ENCODE data around the gene CNTNAP1.
A peak's percentile ranks its signal among the peaks of the same experiment; 100 is the strongest.

The CNTNAP1 gene

DNA sequence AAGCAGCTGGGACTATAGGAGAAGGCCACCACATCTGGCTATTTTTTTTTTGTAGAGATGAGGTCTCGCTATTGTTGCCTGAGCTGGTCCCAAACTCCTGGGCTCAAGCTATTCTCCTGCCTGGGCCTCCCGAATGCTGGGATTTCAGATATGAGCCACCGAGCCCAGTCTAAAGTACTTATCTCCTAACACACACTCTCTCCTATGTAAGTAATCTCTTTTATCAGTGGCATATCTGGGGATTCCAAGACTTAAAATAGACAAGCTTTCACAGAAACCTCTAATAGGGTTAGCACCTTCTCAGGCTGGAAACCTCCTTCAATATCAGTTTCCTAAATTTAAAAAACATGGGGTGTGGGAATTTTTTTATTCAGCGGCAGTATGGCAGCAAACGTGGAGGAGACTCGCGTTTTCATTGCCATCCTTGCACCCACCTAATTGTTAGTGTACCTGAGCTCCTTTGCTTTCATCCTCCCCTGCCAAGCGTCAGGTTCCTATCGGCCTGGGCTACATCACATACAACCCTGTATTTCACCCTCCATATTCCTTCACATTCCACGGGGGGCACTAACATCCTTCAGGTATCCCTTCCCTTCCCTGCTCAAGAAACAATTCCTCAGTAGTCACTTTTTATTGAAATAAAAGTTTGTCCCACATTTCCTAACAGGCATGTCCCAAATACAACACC lies 61.4 kb downstream of the CNTNAP1 start:
- DNase-seq: no peak

DNA sequence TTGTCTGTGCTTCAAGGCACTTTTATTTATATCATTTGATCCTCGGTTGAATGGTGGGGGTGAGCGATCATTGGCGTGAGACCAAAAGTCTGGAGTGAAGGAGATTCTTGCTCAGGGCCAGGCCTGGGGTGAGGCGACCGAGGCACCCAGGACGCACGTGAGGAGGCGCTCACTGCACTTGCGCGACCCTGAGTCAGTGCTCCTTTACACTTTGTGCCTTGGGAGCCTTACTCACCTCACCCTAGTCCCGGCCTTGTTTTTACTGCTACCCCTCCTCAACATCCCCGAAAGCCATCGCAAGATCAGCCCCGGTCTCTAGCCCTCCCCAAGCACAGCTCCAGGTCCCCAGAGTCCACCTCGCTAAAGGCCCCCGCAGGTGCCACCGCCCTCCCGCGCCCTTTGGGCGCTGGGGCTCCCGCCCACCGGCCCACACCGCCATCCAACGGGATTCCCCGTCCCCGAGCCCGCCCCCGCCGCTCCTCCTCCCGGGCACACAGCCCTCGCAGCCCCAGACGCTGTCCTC lies 62.0 kb downstream of the CNTNAP1 start:
- DNase-seq: peak; percentile 80

DNA sequence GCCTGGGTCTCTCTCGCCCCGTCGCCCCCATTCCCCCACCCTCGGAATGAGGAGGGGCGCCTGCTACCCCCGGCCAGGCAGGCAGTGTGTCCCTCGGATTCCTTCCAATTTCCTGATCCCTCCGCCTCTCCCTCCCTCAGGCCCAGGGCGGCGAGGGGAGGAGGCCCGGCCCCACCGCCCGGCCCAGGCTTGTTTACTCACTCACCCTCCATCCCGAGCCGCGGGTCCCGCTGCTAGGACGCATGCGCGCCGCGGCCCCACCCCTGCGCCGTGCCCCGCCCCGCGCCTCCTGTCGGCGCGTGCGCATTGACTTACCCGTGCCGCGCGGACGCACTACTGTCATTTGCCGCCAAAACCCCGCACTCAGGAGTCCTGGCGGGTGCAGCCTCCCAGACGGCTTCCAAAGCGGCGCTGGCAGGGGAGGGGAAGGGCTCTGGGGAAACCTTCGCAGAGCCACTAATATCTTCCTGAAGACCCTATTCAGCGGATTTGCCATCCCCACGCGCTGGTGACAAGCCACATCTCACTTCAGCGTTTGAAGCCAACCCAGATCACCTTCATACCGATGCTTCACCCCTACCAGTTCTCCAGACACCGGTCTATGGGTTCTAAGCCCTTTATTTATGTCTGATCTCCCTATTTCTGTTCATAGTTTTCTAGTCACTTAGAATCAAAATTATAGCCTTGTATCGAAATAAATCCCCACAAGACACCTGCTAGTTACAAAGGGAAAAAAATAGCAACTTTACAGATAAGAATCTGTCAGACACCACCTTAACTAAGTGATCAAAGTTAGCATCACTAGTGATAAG lies 62.7 kb downstream of the CNTNAP1 start, which contains the start of gene EZH1:
TSS of gene EZH1 (minus strand) at position 235 of the 812 bp plus-strand sequence. CDS start 16,099 bp downstream, outside the sequence.
- DNase-seq: peak; percentile 85

- no peak for DNase-seq
Measured at GRCh38 chr17:42748202-42748907, 66.0 kb downstream of the CNTNAP1 start.

DNA sequence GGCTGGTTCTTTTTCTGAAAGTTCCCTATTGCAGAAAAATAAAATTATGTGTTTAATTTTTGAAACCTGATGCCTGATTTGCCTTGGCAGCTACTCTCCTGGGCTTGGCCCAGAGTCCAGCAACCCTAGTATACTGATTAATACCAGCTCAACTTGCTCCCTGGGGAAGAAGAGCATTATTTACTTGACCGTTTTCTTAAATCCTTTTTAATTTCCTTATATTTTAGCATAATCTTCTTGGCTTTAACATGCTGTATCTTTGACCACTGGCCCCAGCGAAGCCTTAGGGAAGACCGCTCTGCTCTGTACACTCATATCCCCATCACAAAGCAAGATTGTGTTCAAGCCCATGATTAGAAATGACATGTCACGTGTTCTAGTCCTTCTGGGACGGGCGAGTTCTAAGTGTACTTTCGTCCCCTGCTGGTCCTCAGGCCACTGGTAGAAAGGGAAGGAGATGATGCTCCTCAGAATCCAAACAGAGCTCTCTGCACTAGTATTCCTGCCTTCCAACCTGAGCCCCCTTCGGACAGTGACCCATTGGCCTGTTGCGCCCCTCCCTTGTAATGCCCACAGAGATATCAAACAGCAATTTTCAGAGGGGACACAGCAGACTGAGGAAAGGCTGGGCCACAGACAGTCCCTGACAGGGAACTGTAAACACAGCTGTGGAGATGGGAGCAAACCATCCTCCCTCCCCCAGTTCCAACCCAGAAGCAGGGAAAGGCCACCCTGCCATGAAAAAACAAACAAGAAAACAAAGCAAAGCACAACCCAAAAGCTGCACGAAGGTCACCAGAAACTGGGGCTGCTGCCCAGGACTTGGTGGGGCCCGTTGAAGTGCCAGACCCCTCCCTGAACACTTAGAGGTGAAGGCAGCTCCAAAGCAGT lies 66.8 kb downstream of the CNTNAP1 start:
- DNase-seq: no peak

Data from stimulated activated naive CD4-positive, alpha-beta T cell treated with Interleukin-2 at 50 U/mL for 16 hours (primary cell).